HG03460 (cell line): Measurements from ENCODE around the gene SYNGR3.
A peak's percentile ranks its signal among the peaks of the same experiment; 100 is the strongest.
"Not testable (repeated sequence)": the region's sequence is repeated elsewhere in the genome, so short reads cannot be mapped to it uniquely, and the experiment has no call there.

Experiments used
- ATAC-seq: cut with Tn5 transposase; IDR thresholded peaks from one replicate; pipeline ENCODE4 v1.9.1; 2021; ENCODE audit not compliant: unreplicated experiment

The SYNGR3 gene

GRCh38 chr16:1989209-1990100, at the start of gene SYNGR3:
TSS of gene SYNGR3 (plus strand) at chr16:1989970. CDS start at chr16:1990103, 133 bp downstream.
- no peak for ATAC-seq

DNA sequence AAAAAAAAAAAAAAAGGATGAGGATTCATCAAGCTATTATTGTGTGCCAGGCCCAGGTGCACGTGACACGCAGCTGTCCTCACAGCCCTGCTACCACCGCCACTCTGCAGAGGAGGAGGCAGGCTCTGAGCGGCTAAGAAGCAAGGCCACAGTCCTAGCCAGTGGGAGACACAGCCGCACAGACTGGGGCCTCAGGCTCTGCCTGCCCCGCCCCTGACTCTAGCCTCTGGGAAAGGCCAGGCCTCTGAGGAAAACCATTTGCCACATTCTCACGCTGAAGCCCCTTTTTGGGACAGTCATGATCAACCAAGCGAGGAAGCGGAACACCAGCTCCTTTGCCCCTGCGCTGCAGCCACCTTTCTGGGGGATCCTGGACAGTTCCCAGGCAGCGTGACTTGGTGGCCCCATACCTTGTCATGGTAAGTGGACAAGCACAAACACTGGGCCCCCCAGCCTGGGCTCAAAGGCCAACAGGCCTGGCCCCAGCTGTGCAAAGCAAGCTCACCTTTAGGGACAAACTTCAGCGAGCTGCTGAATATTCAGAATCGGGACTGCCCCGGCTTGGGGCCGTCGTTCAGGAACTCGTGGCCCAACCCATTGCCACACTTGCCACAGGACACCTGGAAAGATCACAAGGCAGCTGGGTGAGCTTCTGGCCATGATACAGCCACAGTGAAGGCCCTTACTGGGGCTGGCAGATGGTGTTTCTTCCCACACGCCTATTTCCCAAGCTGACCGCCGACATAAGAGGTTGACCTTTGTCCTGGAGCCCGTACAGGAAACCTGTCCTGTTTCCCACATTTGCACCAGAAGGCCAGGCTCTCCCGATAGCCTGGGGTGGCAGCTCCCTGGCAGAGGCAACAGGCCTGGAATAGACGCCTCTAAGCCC, 49.3 kb upstream of the SYNGR3 start:
- no peak for ATAC-seq

DNA sequence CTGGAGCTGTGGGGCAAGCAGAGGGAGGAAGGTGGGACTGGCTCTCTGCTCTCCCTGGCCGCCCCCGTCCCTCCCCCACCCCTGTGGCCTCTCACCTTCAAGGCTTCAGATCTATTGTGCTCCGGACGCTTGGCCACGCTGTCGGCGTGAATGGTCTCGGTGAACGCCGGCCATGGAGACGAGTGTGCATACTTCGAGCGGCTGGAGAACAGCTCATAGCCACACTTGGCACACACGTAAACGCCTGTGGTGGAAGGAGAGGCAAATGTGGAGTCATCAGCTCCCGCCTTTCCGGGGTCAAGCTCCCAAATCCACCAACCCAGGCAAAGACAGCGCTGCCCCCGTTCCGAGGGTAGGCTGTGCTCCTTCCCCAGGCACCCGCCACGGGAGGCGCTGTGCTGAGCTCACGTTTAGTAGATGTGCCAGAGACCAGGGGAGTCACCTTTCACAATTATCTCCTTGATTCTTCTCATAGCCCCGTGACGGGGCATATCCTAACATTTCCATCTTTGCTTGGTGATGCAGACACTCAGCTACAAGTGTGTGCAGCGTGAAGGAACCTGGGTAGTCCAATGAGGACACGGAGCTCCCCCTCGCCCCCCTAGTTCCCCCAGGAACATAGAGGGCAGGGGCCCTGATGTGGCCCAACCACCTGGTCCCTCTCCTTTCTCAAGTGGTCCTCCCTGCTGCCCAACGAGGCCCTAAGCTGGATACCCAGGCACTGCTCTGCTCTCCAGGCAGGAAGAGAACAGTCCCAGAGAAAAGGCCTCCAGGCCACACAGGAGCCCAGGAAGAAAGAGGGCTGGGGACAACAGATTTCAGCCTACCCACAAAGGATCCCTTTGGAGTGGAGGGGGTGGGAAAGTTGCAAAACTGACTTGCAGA, 48.4 kb upstream of the SYNGR3 start:
- ATAC-seq: no peak

GRCh38 chr16:1942047-1942809, 47.5 kb upstream of the SYNGR3 start:
- ATAC-seq: no peak

GRCh38 chr16:1942810-1943726, 46.7 kb upstream of the SYNGR3 start, which contains the start of gene MSRB1:
TSS of gene MSRB1 (minus strand) at chr16:1943199. CDS start at chr16:1943156, 43 bp downstream.
- ATAC-seq: peak; percentile 84

GRCh38 chr16:1944612-1945199, 45.1 kb upstream of the SYNGR3 start:
- ATAC-seq: no peak

GRCh38 chr16:1945559-1946391, 44.0 kb upstream of the SYNGR3 start:
- no peak for ATAC-seq

DNA sequence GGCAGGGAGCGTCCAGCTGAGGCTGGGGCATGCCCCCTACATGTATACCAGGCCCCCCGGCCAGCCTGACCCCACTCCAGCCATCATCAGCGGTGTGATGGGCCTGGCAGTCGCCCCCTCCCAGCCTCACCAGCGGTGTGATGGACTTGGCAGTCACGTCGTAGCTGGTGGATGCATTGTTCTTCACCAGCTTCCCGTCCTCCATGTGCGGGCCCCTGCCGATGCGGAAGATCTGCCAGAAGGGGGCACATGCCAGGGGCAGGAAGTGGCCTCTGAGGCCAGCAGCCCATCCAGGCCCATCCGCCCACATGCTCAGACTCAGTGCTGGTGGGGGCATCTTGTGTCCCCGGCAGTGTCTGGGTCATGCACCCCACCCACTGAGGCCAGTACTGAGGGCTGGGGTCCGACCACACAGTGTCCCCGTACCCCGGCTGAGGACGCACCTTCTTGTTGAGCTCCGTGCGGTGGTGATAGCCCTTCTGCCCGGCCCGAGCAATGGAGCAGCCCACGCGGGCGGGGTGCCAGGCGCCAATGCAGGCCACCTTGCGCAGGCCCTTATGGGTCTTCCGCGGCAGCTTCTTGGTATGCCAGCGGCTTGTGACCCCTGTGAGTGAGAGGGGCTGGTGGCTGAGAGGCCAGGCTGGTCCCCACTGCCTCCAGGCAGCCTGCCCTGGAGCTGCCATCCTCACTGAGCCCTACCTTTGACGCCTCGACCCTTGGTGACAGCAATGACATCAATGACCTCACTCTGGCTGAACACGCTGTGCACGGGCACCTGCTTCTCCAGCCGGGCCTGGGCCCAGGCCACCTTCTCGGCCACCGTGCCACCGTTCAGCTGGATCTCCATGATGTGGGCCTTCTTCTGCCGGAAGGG, 43.0 kb upstream of the SYNGR3 start:
- ATAC-seq: no peak

- ATAC-seq: no peak
Observed at GRCh38 chr16:1947369-1947670, 42.5 kb upstream of the SYNGR3 start.

DNA sequence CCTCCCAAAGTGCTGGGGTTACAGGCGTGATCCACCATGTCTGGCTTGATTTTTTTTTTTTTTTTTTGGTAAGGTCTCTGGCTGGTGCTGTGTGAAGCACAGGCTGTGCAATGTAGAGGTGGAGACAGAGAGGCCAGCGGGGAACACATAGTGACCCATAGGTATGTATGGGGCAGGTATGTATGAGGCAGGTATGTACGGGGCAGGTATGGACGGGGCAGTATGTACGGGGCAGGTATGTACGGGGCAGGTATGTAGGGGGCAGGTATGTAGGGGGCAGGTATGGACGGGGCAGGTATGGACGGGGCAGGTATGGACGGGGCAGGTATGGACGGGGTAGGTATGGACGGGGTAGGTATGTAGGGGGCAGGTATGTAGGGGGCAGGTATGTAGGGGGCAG, 40.3 kb upstream of the SYNGR3 start:
- ATAC-seq: no peak

DNA sequence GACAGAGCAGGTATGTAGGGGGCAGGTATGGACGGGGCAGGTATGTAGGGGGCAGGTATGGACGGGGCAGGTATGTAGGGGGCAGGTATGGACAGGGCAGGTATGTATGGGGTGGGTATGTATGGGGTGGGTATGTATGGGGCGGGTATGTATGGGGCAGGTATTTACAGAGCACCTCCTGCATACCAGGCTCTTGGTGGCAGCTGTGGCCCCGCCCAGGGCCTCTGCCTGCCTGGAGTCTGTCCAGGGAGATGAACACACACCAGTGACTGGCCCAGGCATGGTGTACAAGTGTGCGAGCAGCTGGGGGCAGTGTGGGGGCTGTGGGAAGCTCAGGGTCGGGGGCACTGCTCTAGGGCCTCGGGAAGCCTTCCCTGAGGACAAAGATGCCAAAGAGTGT, 39.7 kb upstream of the SYNGR3 start:
- no peak for ATAC-seq

DNA sequence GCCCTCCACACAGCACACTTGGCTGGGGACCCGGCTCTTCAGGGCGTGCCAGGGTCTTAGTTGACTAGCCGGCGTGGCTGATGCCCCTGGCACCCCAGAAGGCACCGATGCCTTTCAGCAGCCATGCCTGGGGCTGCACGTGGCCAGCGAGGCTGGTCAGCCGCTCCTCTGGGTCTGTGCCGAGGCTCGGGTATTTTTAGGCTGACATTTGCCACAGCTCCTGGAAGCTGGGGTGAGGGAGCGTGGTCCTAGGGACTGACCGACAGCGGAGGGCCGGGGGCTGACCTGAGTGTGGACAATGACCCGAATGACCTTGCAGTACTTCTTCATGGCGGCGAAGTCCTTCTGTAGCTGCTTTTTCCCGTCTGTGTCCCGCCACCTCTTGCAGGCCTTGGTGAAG, 39.2 kb upstream of the SYNGR3 start:
- ATAC-seq: no peak

GRCh38 chr16:1953734-1954133, 36.0 kb upstream of the SYNGR3 start:
- ATAC-seq: no peak

DNA sequence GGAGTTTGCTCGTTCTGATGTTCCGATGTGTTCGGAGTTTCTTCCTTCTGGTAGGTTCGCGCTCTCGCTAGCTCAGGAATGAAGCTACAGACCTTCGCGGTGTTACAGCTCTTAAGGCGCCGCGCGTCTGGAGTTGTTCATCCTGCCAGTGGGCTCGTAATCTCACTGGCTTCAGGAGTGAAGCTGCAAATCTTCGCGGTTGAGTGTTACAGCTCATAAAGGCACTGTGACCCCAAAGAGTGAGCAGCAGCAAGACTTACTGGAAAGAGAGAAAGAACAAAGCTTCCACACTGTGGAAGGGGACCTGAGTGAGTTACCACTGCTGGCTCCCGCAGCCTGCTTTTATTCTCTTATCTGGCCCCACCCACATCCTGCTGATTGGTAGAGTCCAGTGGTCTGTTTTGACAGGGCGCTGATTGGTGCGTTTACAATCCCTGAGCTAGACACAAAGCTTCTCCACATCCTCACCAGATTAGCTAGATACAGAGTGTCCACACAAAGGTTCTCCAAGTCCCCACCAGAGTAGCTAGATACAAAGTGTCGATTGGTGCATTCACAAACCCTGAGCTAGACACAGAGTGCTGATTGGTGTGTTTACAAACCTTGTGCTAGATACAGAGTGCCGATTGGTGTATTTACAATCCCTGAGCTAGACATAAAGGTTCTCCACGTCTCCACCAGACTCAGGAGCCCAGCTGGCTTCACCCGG, 32.2 kb upstream of the SYNGR3 start:
- ATAC-seq: not testable (repeated sequence)

DNA sequence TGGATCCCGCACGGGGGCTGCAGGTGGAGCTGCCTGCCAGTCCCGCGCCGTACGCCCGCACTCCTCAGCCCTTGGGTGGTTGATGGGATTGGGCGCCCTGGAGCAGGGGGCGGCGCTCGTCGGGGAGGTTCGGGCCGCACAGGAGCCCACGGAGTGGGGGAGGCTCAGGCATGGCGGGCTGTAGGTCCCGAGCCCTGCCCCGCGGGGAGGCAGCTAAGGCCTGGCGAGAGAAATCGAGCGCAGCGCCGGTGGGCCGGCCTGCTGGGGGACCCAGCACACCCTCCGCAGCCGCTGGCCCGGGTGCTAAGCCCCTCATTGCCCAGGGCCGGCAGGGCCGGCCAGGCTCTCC, 31.7 kb upstream of the SYNGR3 start:
- not testable (repeated sequence) for ATAC-seq

GRCh38 chr16:1958715-1959268, 31.0 kb upstream of the SYNGR3 start:
- no peak for ATAC-seq
